ENCODE data around the gene PADI2.

PADI2 gene

GRCh38 chr1:17043676-17044075 is 75.6 kb downstream of the PADI2 start:
- H3K4me1 ChIP-seq, result no peaks in the 10 kb centered on the region
- no peak overlapping the region for H3K4me3 ChIP-seq (ENCODE audit: low read depth, low read length)
- no peaks in the 10 kb centered on the region for H3K27me3 ChIP-seq
- TF ChIP-seq CTCF (IDR thresholded peaks at IDR 0.05; ENCODE audit: low read depth, low read length), result no peak
- H3K36me3 ChIP-seq, result peaks cover 8% of the 10 kb centered on the region
- no peak for DNase-seq
- no peaks in the 10 kb centered on the region for H3K9me3 ChIP-seq

- Histone ChIP-seq H3K4me1 (no peaks in the 10 kb centered on the region), H3K27me3 (no peaks in the 10 kb centered on the region), H3K9me3 (no peaks in the 10 kb centered on the region), H3K4me3 (ENCODE audit: low read depth, low read length) (no peak overlapping the region), H3K36me3 (peaks cover 8% of the 10 kb centered on the region)
- DNase-seq, result no peak
- TF ChIP-seq CTCF (IDR thresholded peaks at IDR 0.05; ENCODE audit: low read depth, low read length), result no peak
Observed at GRCh38 chr1:17040135-17040534, 79.1 kb downstream of the PADI2 start.

DNA sequence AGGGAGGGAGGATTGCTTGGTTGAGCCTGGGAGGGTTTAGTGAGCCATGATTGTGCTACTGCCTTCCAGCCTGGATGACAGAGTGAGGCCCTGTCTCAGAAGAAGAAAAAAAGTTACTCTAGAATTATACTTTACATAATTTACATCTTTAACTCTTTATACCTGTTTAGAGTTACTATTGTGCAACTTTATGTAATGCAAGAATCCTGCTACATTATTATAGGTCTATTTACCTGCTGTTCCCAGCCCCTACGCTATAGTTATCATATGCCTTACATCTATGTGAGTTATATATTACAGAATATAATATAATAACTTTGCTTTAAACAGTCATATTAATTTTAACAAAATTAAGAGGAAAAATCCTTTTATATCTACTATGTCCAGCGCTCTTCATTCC is 79.7 kb downstream of the PADI2 start:
- Histone ChIP-seq H3K27me3 (no peaks in the 10 kb centered on the region), H3K36me3 (peaks cover 8% of the 10 kb centered on the region), H3K4me3 (ENCODE audit: low read depth, low read length) (no peak overlapping the region), H3K4me1 (no peaks in the 10 kb centered on the region), H3K9me3 (no peaks in the 10 kb centered on the region)
- no peak for DNase-seq
- no peak for TF ChIP-seq CTCF (IDR thresholded peaks at IDR 0.05; ENCODE audit: low read depth, low read length)

- no peaks in the 10 kb centered on the region for H3K27me3 ChIP-seq
Observed at GRCh38 chr1:17033481-17033880, 85.8 kb downstream of the PADI2 start.

GRCh38 chr1:17032741-17033140 is 86.5 kb downstream of the PADI2 start:
- no peak for TF ChIP-seq CTCF (IDR thresholded peaks at IDR 0.05; ENCODE audit: low read depth, low read length)
- Histone ChIP-seq H3K27me3 (no peaks in the 10 kb centered on the region), H3K36me3 (no peaks in the 10 kb centered on the region), H3K4me1 (no peaks in the 10 kb centered on the region), H3K4me3 (ENCODE audit: low read depth, low read length) (no peak overlapping the region), H3K9me3 (no peaks in the 10 kb centered on the region)
- no peak for DNase-seq

More at GRCh38 chr1:17033481-17033880, 85.8 kb downstream of the PADI2 start:
- no peak overlapping the region for H3K4me3 ChIP-seq (ENCODE audit: low read depth, low read length)
- DNase-seq, result no peak
- H3K36me3 ChIP-seq, result no peaks in the 10 kb centered on the region
- TF ChIP-seq CTCF (IDR thresholded peaks at IDR 0.05; ENCODE audit: low read depth, low read length), result no peak
- H3K4me1 ChIP-seq, result no peaks in the 10 kb centered on the region
- no peaks in the 10 kb centered on the region for H3K9me3 ChIP-seq

- no peak for TF ChIP-seq CTCF (IDR thresholded peaks at IDR 0.05; ENCODE audit: low read depth, low read length)
Observed at GRCh38 chr1:17031436-17031835, 87.8 kb downstream of the PADI2 start.

More at GRCh38 chr1:17031436-17031835, 87.8 kb downstream of the PADI2 start:
- no peaks in the 10 kb centered on the region for H3K4me1 ChIP-seq
- no peaks in the 10 kb centered on the region for H3K27me3 ChIP-seq
- no peak for DNase-seq
- H3K36me3 ChIP-seq, result no peaks in the 10 kb centered on the region; the same call in 1 of the 2 replicates
- H3K4me3 ChIP-seq (ENCODE audit: low read depth, low read length), result no peak overlapping the region
- no peaks in the 10 kb centered on the region for H3K9me3 ChIP-seq

All from BE2C (cell line).